ENCODE data around the gene WDR64. TPM values are rescaled to one million over a fixed set of nuclear protein-coding genes. Genes with fewer than 3 reads are reported as not detected.

The WDR64 gene
- total RNA-seq, 3 donors from 2014 or later (not counting 1 experiment from before 2014, with no cell fraction given), result not detected

DNA sequence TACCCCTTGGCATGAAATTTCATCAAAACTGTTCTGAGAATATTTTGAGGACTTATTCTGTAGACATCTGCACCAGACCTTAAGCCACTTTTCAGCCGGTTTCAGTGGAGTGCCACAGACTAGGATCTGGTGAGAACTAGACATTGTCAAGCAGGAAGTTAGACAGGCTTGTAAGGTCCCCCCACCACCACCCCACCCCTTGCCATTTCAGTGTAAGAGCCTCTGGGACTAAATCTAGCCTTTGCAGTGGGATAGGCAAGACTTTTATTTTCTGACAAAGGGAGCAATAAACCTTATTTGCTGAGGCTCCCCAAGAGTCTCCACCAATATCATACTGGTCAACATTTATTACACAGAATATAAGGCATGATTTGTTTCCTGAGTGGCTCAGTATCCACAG, 118.0 kb downstream of the WDR64 start:
- H3K27me3 Mint-ChIP-seq (ENCODE audit: low read depth in 2 of 2), result peaks cover 11 to 13% of the 10 kb centered on the region in 2 donors
- ATAC-seq (no peak), DNase-seq (peak in 1 of 2 donors; percentile 3)
- Histone ChIP-seq H3K27ac (ENCODE audit: low read length) (no peak overlapping the region), H3K27me3 (ENCODE audit: control insufficient read depth, insufficient read depth, low read length) (no peaks in the 10 kb centered on the region), H3K4me1 (ENCODE audit: control insufficient read depth, insufficient read depth, low read length) (no peaks in the 10 kb centered on the region), H3K9me3 (ENCODE audit: control insufficient read depth, insufficient read depth, low read length) (no peaks in the 10 kb centered on the region), H3K36me3 (ENCODE audit: control insufficient read depth, insufficient read depth, low read length) (no peaks in the 10 kb centered on the region), H3K4me3 (ENCODE audit: low read length) (no peak overlapping the region)
- H3K27ac Mint-ChIP-seq, result no peak overlapping the region
- H3K9me3 Mint-ChIP-seq, result no peaks in the 10 kb centered on the region
- intact Hi-C loops (cut with micrococcal nuclease), result no loop called here
- 24% methylated on average over 1 of the region's 1 CpG for WGBS (ENCODE audit: insufficient coverage)
- no peaks in the 10 kb centered on the region for H3K4me1 Mint-ChIP-seq
- TF ChIP-seq, protein P1, sequence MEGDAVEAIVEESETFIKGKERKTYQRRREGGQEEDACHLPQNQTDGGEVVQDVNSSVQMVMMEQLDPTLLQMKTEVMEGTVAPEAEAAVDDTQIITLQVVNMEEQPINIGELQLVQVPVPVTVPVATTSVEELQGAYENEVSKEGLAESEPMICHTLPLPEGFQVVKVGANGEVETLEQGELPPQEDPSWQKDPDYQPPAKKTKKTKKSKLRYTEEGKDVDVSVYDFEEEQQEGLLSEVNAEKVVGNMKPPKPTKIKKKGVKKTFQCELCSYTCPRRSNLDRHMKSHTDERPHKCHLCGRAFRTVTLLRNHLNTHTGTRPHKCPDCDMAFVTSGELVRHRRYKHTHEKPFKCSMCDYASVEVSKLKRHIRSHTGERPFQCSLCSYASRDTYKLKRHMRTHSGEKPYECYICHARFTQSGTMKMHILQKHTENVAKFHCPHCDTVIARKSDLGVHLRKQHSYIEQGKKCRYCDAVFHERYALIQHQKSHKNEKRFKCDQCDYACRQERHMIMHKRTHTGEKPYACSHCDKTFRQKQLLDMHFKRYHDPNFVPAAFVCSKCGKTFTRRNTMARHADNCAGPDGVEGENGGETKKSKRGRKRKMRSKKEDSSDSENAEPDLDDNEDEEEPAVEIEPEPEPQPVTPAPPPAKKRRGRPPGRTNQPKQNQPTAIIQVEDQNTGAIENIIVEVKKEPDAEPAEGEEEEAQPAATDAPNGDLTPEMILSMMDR (IDR thresholded peaks at IDR 0.05), result no peak
- H3K4me3 Mint-ChIP-seq, result no peak overlapping the region
- H3K36me3 Mint-ChIP-seq, result no peaks in the 10 kb centered on the region

DNA sequence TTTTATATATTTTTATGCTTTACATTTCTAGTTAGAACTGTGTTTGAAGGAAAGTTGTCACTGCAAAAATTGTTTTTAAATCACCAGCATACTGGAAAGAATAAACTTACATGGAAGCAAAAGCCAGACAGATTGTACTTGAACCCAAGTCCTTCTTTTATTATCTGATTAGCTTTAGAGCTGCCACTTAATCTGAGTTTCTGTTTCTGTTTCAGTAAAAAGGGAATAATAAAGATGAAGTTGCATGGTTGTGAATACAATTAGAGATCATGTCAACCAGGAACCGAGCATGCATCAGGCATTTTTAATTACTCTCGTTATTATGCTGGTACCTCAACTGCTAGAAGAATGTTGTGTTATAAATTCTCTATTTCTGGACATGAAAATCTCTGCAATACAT, 119.0 kb downstream of the WDR64 start:
- Mint-ChIP-seq H3K4me1 (no peaks in the 10 kb centered on the region), H3K27me3 (ENCODE audit: low read depth in 2 of 2) (peaks cover 6 to 11% of the 10 kb centered on the region in 2 donors), H3K4me3 (no peak overlapping the region), H3K27ac (no peak overlapping the region), H3K36me3 (no peaks in the 10 kb centered on the region), H3K9me3 (no peaks in the 10 kb centered on the region)
- Histone ChIP-seq H3K27me3 (ENCODE audit: control insufficient read depth, insufficient read depth, low read length) (no peaks in the 10 kb centered on the region), H3K9me3 (ENCODE audit: control insufficient read depth, insufficient read depth, low read length) (no peaks in the 10 kb centered on the region), H3K27ac (ENCODE audit: low read length) (no peak overlapping the region), H3K4me1 (ENCODE audit: control insufficient read depth, insufficient read depth, low read length) (no peaks in the 10 kb centered on the region), H3K4me3 (ENCODE audit: low read length) (no peak overlapping the region), H3K36me3 (ENCODE audit: control insufficient read depth, insufficient read depth, low read length) (no peaks in the 10 kb centered on the region)
- DNase-seq (no peak), ATAC-seq (no peak)
- intact Hi-C loops (cut with micrococcal nuclease), result no loop called here
- TF ChIP-seq, protein P1 (IDR thresholded peaks at IDR 0.05), result no peak
- 83% methylated on average over 1 of the region's 2 CpGs for WGBS (ENCODE audit: insufficient coverage)

DNA sequence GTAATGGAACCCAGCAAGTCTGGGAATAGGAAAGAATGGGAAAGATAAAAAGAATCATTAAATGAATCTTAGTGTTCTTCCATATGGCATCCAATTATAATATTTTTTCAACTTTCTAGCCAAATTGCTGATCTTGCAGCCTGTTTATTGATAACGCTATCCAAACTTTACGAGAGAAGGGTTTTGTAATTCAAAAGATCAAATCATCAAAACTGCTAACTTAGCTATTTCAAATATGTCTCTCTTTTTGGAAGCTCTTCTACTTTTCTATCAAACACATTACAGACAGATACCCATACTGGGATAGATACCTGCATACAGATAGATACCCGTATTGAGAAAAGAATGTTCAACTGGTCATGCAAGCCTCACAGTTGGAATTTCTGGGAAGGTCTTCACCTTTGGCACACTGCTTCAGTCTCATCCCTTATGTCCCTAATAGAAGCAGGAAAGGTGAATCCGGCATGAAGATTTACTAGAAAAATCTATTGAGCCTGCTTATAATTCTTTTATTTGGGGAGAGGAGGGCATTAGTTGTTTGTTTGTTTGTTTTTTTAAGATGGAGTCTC, 120.9 kb downstream of the WDR64 start:
- H3K4me3 ChIP-seq (ENCODE audit: low read length), result no peak overlapping the region
- no peak for DNase-seq
- no peaks in the 10 kb centered on the region for H3K4me1 Mint-ChIP-seq
- 100% methylated on average over 3 of the region's 4 CpGs for WGBS (ENCODE audit: insufficient coverage)
- H3K27me3 ChIP-seq (ENCODE audit: control insufficient read depth, insufficient read depth, low read length), result no peaks in the 10 kb centered on the region
- H3K27ac Mint-ChIP-seq, result no peak overlapping the region
- no peaks in the 10 kb centered on the region for H3K36me3 Mint-ChIP-seq
- H3K4me3 Mint-ChIP-seq, result no peak overlapping the region
- no peaks in the 10 kb centered on the region for H3K36me3 ChIP-seq (ENCODE audit: control insufficient read depth, insufficient read depth, low read length)
- H3K27me3 Mint-ChIP-seq (ENCODE audit: low read depth in 2 of 2), result peaks cover 6 to 9% of the 10 kb centered on the region in 2 donors
- TF ChIP-seq, protein P1 (IDR thresholded peaks at IDR 0.05), result no peak
- intact Hi-C loops (cut with micrococcal nuclease), result no loop called here
- H3K27ac ChIP-seq (ENCODE audit: low read length), result no peak overlapping the region
- H3K9me3 ChIP-seq (ENCODE audit: control insufficient read depth, insufficient read depth, low read length), result no peaks in the 10 kb centered on the region
- H3K9me3 Mint-ChIP-seq, result no peaks in the 10 kb centered on the region
- ATAC-seq, result no peak
- H3K4me1 ChIP-seq (ENCODE audit: control insufficient read depth, insufficient read depth, low read length), result no peaks in the 10 kb centered on the region

DNA sequence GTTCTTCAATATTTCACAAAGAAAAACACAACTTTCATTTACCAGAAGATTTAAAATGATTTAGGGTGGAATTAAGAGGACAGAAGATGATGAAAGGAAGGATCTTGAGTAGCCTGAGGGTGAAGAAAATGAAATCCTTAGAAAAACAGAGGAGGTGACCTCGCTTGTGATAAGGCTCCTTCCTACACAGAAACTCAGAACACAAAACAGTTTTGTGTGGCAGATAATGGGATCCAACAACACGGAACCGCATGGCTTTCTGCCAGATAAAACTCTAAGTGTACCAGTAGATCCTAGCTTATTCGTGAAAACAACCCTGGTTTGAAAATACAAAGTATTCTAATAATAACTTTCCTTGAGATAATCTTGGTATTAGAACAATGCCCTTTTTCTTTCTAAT, 121.9 kb downstream of the WDR64 start:
- TF ChIP-seq, protein P1 (IDR thresholded peaks at IDR 0.05), result no peak
- no peak overlapping the region for H3K27ac Mint-ChIP-seq
- H3K36me3 Mint-ChIP-seq, result no peaks in the 10 kb centered on the region
- H3K36me3 ChIP-seq (ENCODE audit: control insufficient read depth, insufficient read depth, low read length), result no peaks in the 10 kb centered on the region
- DNase-seq, result no peak
- H3K4me3 ChIP-seq (ENCODE audit: low read length), result no peak overlapping the region
- no peak for ATAC-seq
- H3K9me3 Mint-ChIP-seq, result no peaks in the 10 kb centered on the region
- WGBS (ENCODE audit: insufficient coverage), result 83% methylated on average over 2 of the region's 4 CpGs
- H3K27ac ChIP-seq (ENCODE audit: low read length), result no peak overlapping the region
- H3K4me1 ChIP-seq (ENCODE audit: control insufficient read depth, insufficient read depth, low read length), result no peaks in the 10 kb centered on the region
- H3K27me3 ChIP-seq (ENCODE audit: control insufficient read depth, insufficient read depth, low read length), result no peaks in the 10 kb centered on the region
- H3K27me3 Mint-ChIP-seq (ENCODE audit: low read depth in 2 of 2), result peaks cover 9% of the 10 kb centered on the region in 2 donors
- no peak overlapping the region for H3K4me3 Mint-ChIP-seq
- no peaks in the 10 kb centered on the region for H3K4me1 Mint-ChIP-seq
- intact Hi-C loops (cut with micrococcal nuclease), result no loop called here
- H3K9me3 ChIP-seq (ENCODE audit: control insufficient read depth, insufficient read depth, low read length), result no peaks in the 10 kb centered on the region

All from natural killer cell (primary cell).